GM18858 (cell line): Measurements from ENCODE around the gene ZXDC.

Experiments
- ATAC-seq: cut with Tn5 transposase; IDR thresholded peaks from one replicate; pipeline ENCODE4 v1.9.1; 2021; ENCODE audit not compliant: unreplicated experiment

The ZXDC gene

GRCh38 chr3:126456766-126457388 is 18.8 kb downstream of the ZXDC start:
- no peak for ATAC-seq

DNA sequence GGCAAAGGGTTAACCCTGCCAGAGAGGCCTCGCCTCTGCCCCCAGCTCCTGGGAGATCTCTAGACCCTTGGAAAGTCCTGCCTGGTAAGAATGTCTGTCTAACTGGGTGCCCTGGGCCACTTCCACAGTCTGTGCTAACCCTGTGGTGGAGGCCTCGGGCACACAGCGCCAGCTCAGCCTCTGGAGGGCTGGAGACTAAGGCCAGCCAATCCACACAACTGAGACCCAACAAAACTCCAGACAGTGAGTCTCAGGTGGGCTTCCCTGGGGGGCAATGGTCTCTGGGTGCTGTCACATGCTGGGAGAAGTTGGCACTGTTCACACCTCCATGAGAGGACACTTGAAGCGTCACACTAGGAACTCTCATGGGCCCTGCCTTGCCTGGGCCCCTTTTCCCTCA is 19.5 kb downstream of the ZXDC start:
- ATAC-seq, result no peak

GRCh38 chr3:126454437-126455198 is 21.1 kb downstream of the ZXDC start:
- ATAC-seq, result no peak

DNA sequence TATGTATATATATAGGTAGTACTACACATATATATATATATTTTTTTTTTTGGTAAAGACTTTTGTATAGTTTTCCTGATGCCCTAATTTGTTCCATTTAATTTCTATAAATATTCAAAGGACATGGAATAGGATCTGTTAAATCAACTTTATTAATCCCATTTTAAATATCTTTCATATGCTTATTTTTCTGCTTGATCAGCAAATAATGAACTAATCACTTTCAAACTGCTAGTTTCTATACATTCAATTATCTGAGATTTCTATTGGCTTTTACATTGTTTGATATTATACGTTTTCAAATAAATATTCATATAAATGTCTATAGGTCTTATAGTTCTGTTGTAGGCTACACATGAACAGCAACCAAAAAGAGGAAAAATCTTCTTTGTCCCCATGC is 21.7 kb downstream of the ZXDC start:
- no peak for ATAC-seq

DNA sequence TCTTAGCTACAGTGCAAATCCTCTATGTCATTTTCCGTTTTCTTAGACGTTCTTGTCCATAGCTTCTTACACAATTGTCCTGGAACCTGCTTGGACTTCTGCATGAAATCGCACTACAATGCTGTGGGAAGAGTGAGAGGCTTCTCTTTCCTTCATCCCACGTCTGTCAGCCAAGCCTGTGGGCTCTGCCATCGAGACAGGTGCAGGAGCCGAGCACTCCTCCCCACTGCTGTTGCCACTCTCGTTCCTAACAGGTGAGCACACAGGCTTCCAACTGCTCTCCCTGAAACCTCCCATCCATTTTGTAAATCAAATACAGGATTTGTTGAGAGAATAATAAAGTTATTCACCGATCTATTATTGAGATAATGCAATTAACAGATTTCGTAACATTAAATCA is 23.5 kb downstream of the ZXDC start:
- no peak for ATAC-seq

- ATAC-seq, result no peak
Measured at GRCh38 chr3:126451511-126451910, 24.2 kb downstream of the ZXDC start.

DNA sequence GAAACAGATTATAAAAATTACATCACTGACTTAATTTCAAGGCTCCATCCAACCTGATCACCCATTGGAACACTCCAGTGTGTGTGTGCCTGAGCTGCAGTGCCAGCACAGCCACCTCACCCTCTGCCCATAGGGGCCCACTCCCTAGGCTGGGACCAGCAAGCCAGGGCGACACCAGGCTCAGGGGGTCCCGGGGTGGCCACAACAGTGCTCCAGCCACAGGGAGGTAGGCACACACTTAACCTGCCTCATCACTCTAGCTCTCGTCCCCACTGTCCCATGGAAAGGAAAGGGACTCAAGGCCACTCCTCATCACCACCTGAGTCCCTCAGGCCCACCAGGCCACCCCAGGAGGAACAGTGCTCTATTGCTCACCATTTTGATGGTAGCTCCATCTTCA is 24.9 kb downstream of the ZXDC start:
- no peak for ATAC-seq

DNA sequence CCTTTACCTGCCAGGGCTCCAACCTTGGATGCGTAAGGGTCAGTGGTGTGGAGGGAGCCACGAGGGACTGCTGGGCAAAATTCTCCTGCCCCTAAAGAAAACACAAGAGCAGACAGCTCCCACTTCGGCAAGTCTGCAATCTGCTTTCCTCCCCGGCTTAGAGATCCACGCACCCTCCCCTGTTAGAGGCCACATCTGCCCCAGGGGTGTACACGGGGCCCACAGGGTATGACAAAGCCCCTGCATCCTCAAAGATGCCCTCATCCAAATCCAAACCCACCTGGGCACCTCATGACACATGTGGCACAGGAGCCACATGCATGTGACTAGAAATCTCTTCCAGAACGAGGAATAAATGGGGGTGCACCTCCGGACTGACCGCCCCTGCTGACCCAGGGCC is 25.5 kb downstream of the ZXDC start:
- ATAC-seq, result no peak

- ATAC-seq, result no peak
Measured at GRCh38 chr3:126449621-126450051, 26.1 kb downstream of the ZXDC start.

DNA sequence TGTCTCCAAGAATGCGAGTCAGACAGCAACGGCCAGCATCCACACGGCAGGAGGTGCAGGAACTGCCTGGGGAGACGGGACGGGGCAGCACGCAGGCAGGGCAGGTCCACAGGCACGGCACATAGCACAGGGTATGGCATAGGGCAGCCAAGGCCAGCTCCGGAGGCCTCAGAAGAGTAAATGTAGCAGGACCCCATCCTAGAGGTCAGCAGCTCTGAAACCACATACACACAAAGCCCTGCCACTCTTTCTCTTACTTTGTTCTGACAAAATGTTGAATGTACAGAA is 26.9 kb downstream of the ZXDC start:
- ATAC-seq, result no peak

- ATAC-seq, result no peak
Measured at GRCh38 chr3:126448136-126448892, 27.4 kb downstream of the ZXDC start.

- no peak for ATAC-seq
Measured at GRCh38 chr3:126447456-126448106, 28.1 kb downstream of the ZXDC start.

- ATAC-seq, result no peak
Measured at GRCh38 chr3:126446791-126447190, 28.9 kb downstream of the ZXDC start.

GRCh38 chr3:126446301-126446700 is 29.4 kb downstream of the ZXDC start:
- ATAC-seq, result no peak

DNA sequence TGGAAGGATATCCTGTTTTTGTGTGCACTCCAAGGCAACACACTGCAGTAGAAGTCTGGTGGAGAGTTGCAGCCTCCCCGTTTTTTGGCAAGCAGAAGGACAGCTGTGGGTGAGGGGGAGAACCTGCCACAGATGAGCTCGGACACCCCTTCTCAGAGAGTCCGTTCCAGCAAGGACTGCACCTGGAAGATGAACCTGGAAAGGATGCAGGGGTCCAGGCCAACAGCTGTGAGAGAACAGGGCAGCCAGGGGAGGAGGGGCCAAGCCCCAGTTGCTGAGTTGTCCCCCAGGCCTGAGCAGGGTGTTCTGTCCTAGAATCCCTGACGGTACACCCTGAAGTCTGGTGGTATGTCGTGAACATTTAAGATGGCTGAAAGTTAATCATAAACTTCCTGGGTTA is 30.2 kb downstream of the ZXDC start:
- ATAC-seq, result no peak

GRCh38 chr3:126442856-126443242 is 32.8 kb downstream of the ZXDC start:
- no peak for ATAC-seq

GRCh38 chr3:126442094-126442855 is 33.4 kb downstream of the ZXDC start:
- ATAC-seq, result no peak

- no peak for ATAC-seq
Measured at GRCh38 chr3:126441256-126441880, 34.3 kb downstream of the ZXDC start.

GRCh38 chr3:126440709-126440995 is 35.0 kb downstream of the ZXDC start:
- ATAC-seq, result no peak

- ATAC-seq, result no peak
Measured at GRCh38 chr3:126439968-126440708, 35.6 kb downstream of the ZXDC start.
